Daoy (cell line): ENCODE measurements around the gene ZBED5. TPM values are rescaled to one million over a fixed set of nuclear protein-coding genes. Genes with fewer than 3 reads are reported as not detected.

Source experiments
- DNase-seq: peaks from one replicate; pipeline ENCODE4 v3.0.0-alpha.2; 2015; ENCODE audit warnings: low read depth
- total RNA-seq: library from RNA; depleted of rRNA; stranded (reverse); fragments of >200 nt; shearing (Covaris generic); gene quantifications from 2 replicates; pipeline ENCODE4 v1.2.3, GENCODE V29; 2014

ZBED5 gene
- total RNA-seq, 1 experiment from 2014 or later: 35.5 TPM

DNA sequence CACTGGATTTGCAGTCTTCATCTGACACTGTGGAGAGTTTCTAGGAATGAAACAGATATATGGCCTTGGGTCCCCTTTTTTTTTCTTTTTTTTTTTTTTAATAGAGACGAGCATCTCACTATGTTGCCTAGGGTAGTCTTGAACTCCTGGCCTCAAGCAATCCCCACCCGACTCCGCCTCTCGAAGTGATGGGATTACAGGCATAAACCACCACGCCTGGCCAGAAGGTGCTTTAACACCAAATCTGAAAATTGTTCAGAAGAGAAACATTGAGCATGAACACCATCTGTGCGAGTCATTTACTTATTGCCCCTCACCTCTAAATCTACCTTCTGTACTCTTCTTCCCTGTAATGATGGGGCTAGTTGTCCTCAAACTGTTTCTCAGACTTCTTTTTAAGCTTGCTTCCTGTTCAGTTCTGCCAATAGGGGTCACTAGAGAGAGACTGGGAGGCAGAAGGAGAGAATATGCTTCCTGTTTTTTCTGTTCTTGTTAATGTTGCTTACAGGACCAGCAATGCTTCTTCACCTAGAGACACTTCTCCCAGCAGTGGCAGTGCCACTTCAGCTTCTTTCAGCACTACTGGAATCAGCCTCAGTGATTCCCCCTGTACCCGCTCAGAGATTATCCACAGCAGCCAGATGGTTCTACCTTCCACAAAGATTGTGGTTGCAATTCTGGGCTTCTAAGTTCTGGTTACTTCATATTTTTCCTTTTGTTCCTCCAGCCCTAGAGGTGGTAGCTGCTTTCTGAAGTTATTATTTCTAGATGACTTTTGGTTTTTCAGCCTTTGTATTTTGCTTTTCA is 20.8 kb upstream of the ZBED5 start:
- DNase-seq: peak; percentile 51

DNA sequence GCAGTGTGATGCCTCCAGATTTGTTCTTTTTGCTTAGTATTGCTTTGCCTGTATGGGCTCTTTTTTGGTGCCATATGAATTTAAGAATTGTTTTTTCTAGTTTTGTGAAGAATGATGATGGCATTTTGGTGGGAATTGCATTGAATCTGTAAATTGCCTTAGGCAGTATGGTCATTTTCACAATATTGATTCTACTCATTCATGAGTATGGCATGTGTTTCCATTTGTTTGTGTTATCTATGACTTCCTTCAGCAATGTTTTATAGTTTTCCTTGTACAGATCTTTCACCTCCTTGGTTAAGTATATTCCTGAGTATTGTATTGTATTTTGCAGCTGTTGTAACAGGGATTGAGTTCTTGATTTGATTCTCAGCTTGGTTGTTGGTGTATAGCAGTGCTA is 18.3 kb upstream of the ZBED5 start:
- DNase-seq: no peak

DNA sequence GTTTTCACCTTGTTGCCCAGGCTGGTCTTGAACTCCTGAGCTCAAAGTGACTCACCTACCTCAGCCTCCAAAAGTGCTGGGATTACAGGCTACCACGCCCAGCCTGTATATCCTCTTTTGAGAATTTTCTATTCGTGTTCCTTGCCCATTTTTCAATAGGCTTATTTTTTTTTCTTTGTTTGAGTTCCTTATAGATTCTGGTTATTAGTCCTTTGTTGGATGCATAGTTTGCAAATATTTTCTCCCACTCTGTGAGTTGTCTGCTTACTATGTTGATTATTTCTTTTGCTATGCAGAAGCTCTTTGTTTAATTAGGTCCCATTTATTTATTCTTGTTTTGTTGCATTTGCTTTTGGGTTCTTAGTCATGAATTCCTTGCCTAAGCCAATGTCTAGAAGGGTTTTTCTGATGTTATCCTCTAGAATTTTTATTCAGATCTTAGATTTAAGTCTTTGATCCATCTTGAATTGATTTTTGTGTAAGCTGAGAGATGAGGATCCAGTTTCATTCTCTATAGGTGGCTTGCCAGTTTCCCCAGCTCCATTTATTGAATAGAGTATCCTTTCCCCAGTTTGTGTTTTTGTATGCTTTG is 17.7 kb upstream of the ZBED5 start:
- DNase-seq: no peak

DNA sequence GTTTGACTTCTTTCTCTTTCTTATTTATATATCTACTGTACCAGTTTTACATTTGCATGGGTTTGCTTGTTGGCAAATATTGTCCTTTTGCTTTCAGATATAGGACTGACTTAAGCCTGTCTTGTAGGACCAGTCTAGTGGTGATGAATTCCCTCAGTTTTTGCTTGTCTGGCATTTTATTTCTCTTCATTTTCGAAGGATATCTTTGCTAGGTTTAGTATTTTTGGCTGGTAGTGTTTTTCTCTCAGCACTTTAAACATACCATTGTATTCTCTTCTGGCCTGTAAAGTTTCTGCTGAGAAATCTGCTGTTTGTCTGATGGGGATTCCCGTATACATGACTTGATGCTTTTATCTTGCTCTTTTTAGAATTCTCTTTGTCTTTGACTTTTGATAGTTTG is 14.2 kb upstream of the ZBED5 start:
- no peak for DNase-seq

DNA sequence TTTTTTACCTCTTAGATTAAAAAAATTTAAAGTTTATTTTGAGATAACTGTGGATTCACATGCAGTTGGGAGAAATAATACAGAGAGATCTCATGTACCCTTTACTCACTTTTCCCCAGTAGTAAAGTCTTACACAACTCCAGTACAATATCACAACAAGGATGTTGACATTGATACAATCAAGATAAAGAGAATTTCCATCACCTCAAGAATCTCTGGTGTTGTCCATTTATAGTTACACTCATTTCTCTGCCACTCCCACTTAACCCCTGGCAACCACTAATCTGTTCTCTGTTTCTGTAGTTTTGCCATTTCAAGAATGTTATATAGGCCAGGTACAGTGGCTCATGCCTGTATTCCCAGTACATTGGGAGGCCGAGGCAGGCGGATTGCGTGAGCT is 10.5 kb upstream of the ZBED5 start:
- DNase-seq: no peak

DNA sequence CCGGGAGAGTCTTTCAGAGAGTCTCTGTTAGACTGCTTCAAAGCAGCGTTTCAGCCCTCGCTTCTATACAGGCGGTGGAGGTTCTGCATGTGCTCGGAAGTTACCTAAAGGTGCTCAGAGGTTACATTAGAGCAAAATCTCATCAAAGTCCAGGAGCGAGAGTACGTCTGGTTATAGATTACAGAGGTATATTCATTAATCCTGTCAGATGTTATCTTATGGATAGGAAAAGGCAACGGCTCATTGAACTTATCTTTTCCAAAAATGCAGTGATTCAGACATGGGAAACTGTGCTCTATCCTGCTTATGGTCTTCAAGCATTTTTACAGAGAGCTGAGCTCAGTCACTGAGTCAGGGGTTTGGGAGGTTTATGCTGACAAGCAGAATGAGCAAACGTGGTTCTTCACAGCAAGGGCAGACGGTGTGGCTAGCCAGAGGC is 9.1 kb upstream of the ZBED5 start:
- DNase-seq: peak; percentile 36

DNA sequence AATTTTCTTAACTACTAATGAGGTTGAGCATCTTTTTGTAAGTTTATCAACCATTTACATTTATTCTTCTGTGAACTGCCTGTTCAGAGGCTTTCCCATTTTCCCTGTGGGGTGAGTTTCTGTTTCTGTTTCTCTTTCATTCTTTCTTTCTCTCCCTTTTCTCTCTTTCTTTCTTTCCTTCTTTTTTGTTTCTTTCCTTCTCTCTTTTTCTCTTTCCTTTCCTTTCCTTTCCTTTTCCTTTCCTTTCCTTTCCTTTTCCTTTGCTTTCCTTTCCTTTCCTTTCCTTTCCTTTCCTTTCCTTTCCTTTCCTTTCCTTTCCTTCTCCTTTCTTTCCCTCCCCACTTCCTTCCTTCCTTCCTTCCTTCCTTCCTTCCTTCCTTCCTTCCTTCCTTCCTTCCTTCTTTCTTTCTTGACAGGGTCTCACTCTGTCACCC is 8.0 kb upstream of the ZBED5 start:
- no peak for DNase-seq

DNA sequence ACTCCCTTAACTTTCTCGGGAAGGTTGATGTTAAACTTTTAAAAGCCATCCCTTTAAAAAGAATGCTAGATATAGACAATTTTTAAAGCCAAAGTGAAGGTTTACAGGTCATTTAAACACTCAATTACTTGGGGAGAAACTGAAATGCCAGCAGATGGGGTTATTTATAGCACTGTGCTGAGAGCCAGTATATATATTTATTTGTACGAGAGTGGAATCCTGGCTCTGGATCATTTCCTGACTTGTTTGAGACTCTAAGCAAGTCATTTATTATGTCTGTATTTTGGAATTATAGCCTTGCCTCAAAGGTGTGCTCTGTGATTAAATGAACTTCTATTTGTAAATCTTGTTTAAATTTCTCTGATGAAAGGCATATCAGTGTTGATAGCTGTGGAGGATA is 6.8 kb upstream of the ZBED5 start:
- no peak for DNase-seq

DNA sequence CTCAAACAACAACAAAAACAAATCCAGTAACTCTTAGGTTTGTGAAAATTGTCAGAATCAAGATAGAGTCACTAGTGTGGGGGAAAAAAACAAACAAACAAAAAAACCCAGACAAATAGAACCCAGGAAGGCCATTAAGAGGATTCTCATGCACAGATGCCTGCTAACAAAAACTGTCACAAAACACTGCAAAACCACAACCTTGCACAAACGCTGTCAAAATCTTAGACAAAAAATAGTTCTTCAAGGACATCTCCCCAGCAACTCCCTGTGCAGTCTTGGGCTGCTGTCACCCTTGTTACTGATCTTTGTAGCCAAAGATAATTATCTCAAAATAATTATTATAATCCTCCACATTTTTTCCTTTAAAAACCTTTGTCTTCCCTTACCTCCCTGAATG is 4.6 kb upstream of the ZBED5 start:
- DNase-seq: no peak

DNA sequence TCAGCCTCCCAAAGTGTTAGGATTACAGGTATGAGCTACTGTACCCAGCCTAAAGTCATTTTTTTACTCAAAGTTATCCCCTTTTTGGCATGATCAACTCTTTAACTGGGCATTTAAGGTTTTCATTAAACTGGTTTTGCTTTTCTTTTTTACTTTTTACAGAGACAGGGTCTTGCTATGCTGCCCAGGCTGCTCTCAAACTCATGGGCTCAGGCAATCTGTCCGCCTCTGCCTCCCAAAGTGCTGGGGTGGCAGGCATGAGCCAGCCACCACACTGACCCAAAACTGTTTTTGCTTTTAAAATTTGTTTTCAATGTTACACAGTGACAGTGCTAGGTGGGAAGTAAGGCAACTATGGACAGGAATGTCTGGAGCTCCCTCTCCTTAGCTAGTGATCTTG is 3.9 kb upstream of the ZBED5 start:
- no peak for DNase-seq

DNA sequence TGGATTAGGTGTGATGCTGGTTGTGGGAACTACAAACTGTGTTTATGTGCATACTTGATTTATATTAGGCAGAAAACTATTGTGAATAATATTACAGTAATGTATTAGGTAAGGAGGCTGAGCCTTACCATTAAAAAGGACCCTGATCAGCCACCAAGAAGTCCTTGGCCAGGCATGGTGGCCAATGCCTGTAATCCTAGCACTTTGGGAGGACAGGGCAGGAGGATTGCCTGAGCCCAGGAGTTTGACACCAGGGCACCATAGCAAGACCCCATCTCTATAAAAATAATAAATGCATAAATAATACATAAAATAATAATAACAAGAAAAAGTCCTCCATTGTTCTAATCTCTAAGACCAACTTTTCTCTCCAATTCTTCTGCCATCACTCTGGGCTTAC is 3.2 kb upstream of the ZBED5 start:
- no peak for DNase-seq

DNA sequence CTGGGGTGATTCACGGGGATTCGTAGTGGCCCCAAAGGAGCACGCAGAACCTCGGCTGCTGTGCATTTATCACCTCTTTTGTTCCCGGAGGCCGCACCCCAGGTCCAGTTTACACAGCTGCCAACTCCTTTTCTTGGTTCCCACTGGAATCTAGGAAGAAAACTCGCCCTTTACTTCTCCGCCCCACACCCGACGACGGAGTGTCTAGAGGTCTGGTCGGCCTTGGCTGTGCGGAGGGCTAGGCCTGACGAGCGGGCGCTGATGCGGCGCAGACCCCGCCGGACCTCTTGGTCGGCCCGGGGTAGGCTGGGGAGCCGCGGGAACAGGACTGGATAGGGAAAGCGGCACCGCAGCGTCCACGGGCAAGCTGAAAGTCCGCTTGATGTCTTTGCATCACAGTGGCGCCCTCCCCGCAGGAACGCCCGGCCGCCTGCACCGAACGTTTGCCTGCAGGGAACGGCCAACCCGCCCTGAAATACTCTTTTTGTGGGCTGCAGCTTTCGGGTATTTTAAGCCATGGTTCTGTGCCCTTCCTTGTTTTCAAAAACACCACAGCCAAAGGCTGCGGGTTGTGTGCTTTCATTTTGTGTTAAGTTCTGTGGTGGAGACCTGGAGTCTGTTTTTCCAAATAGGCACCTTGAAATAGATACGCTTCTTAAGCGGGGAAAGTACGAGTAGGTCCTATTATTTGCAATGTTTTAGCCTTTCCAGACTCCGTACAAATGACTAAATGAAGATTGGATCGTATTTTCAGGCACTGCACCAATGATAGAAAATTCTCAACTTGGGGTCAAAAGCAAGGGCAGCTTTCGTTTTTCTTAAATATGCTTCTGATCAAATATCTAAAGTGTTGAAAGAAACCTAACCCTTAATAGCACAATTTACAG is 829 bp upstream of the ZBED5 start:
- DNase-seq: peak; percentile 60

DNA sequence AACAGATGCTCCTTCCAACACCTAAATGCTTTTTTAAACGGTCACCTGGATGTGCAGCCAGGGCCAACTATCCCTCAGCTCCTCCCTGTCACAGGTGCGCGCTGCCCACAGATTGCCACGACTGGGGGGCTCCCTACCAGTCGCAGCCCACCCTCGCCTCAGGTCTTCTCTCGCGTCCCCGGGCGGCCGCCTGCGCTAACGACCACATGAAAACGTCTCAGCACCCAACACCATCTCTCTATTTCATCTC is 469 bp downstream of the ZBED5 start:
- no peak for DNase-seq

DNA sequence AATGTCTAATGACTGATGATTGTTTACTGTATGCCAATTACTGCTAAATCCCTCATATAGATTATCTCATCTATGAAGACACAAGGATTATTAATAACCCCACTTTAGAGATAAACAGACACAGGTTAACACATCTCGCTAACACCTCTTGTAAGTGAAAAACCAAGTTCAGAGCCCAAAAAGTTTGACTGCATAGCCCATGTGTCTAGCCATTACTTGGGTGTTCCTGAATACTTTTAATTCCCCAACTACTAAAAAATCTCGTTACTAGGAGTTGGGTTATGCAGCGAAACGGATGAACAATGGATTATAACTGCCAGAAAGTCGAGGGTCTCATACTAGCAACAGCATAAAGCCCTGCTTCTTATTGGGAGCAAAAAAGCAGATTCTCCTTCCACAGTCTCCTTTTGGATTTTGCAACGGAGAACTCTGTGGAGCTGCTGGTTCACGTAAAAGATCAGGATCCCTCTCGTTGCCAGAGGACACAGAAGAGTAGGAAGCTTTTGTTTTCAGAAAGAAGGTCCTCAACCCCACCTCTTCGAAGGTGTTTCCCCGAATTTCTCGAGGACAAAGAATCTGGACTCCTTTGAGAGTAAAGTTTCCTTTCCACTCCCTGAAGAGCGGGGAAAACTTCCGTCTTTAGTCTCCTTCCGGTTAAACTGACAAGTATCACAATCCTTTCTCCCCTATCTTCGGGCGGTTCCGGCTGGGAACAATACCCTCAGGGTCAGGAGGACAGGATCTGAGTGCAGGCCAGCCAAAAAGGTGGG is 979 bp downstream of the ZBED5 start:
- DNase-seq: peak; percentile 54

DNA sequence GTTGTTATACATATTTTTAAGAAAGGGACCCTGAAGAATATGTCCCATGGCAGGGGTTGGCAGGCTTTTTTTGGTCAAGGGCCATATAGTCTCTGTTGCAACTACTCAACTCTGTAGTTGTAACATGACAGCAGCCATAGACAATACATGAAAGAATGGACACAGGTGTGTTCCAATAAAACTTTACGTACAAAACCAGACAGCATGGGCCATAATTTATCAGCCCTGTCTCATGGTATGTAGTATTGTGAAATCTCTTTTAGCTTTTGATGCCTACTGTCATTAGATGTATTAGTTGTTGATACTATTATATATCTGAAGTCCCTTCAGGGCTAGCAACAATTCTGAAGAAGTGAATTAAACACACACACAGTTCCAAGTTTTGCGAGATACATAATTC is 2.6 kb downstream of the ZBED5 start:
- DNase-seq: no peak

DNA sequence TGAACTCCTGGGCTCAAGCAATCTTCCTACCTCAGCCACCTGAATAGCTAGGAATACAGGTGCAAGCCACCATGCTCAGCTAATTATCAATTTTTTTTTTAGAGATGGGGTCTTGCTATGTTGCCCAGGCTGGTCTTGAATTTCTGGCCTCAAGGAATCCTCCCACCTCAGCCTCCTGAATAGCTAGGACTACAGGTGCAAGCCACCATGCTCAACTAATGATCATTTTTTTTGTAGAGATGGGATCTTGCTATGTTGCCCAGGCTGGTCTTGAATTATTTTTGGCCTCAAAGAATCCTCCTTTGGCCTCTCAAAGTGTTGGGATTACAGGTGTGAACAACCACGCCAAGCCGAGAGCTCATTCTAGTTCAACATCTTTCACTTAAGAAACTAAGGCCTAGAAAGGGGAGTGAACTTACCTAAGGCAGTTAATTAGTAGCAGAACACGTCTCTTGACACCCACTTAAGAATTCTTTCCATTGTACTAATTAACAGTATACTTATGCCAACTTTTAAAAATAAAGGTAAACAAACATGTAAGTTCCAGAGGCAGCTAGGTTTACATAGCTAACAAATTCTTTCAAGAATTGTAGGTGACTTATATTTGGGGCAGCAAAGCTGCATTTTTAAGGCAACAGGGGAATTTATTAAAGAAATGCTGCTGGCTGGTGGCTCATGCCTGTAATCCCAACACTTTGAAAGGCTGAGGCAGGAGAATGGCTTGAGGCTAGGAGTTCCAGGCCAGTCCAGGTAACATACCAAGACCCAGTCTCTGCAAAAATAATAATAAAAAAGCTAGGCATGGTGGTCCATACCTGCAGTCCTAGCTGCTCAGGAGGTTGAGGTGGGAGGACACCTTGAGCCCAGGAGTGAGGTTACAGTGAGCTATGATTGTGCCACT is 9.6 kb downstream of the ZBED5 start:
- DNase-seq: no peak

DNA sequence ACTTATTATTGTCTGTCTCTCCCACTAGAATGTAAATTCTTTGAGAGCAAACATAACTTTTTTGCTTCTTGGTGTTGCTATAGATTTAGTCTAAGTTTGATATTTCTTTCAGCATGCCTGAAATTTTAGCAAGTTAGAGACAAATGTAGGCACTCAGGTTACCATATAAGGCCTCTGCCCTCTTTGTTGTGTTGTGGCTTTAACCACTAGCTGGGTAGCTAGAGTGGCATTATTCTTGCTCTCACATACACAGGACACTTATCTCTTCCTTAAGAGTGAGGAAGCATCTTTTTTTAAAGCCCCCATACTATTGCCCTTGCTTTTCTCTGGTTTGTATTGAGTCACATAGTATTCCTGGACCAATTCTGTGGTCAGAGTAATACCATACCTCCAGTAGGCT is 11.2 kb downstream of the ZBED5 start:
- DNase-seq: no peak

DNA sequence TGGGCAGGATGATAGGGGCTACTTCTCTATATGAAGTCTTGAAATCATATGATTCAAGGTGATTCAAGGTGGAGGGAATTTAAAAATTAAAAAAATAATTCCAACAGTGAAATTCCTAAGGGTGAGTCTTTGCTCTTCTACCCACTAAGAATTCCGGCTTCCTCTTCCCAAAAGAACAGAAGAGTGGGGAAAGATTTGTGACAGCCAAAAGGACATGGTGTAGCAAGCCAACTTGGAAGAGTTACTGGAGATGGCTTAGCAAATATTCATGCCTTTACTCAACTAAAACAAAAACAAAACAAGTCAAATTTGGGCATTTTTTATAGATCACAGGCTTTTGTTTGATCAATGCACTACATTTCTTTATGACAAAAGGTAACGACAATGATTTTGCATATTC is 12.3 kb downstream of the ZBED5 start:
- DNase-seq: no peak

DNA sequence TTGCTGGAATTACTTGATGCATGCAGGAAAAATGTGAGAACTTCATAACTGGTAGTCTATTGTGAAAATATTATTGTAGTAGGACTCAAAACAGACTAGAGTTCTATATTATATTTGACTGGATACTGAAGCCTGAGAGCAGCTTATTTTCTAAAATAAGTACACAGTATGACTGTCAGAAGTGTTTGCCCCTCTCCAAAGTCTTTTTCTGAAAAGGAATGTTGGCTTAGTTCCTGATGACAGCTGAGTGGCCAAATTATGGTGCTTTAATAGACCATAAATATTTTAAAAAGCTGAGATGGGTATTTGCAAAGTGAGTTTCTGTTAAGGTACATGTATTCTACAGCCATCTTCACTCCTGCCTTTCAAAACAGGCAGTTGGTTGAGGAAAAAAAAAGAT is 13.1 kb downstream of the ZBED5 start:
- DNase-seq: no peak

DNA sequence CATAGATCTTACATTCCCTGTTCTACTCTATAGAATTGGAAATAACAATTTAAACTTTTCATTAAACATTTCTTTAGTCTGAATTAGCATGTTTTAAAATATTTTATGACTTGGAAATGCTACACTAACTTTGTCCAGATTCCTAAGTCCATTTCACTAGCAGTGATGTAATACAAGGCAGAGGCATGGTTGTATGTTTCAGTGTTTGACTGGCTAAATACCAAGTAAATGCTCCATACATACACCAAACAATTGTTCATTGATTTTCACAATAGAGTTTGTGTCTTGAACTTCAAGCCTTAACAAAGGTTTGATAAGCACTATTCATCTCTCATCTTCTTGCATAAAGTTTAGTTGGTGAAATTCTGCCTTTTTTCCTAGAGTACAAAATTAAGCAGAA is 13.5 kb downstream of the ZBED5 start:
- no peak for DNase-seq

DNA sequence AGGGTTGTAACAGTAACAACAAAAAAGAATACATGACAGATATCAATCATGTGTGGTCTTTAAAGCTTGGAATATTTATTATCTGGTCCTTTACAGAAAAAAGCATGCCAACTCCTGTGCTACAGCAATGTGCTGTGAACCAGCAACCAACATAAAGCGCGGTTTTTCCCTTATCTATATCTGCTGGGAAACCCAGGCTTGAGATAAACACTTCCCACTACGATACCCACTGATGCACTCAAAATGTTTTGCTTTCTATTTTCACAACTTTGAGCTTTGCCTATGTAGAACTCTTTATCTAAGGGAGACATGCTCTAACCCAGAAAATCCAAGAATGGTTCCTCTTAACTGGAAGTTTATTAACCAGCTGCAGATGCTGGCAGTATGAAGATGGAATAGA is 19.0 kb downstream of the ZBED5 start:
- DNase-seq: no peak
